Liver (tissue), 9 donors: ENCODE results near the gene ACAD8. TPM values are rescaled to one million over a fixed set of nuclear protein-coding genes. Genes with fewer than 3 reads are reported as not detected.
A peak's percentile ranks its signal among the peaks of the same experiment; 100 is the strongest.

Source experiments
- DNase-seq: peaks from one replicate; pipeline ENCODE4 v3.0.0-alpha.2; 2017; ENCODE audit warnings: low spot score
- H3K27ac ChIP-seq, 2 donors: one replicate each; pipeline ENCODE4 v1.7.0; 2013; ENCODE audit warnings: inconsistent platforms in 2 of 2, low read length in 2 of 2, control low read depth in 1 of 2, low read depth in 1 of 2, mild to moderate bottlenecking in 1 of 2
- H3K27me3 ChIP-seq, 4 donors: one replicate each; pipeline versions ENCODE4 v1.6.1 to v1.7.0; 2013; ENCODE audit warnings: low read length in 3 of 4, inconsistent platforms in 1 of 4, mild to moderate bottlenecking in 1 of 4, moderate library complexity in 1 of 4; ENCODE audit not compliant: control insufficient read depth in 4 of 4, insufficient read depth in 4 of 4
- H3K36me3 ChIP-seq, 4 donors: one replicate each; pipeline versions ENCODE4 v1.6.1 to v1.7.0; 2013; ENCODE audit warnings: low read length in 3 of 4, mild to moderate bottlenecking in 3 of 4, low read depth in 1 of 4, moderate library complexity in 1 of 4; ENCODE audit not compliant: control insufficient read depth in 4 of 4, insufficient read depth in 3 of 4
- H3K4me1 ChIP-seq, 4 donors: one replicate each; pipeline versions ENCODE4 v1.6.1 to v1.7.0; 2013; ENCODE audit warnings: low read length in 3 of 4, mild to moderate bottlenecking in 3 of 4, moderate library complexity in 1 of 4; ENCODE audit not compliant: control insufficient read depth in 4 of 4, insufficient read depth in 4 of 4
- H3K4me3 ChIP-seq, 3 donors: one replicate each; pipeline versions ENCODE4 v1.6.1 to v1.7.0; 2013; ENCODE audit warnings: low read length in 3 of 3, control low read depth in 1 of 3, low read depth in 1 of 3, mild to moderate bottlenecking in 1 of 3
- H3K9ac ChIP-seq, 2 donors: one replicate each; pipeline ENCODE4 v1.7.0; 2013; ENCODE audit warnings: low read length in 2 of 2, mild to moderate bottlenecking in 2 of 2, moderate library complexity in 2 of 2, control low read depth in 1 of 2, low read depth in 1 of 2
- H3K9me3 ChIP-seq, 4 donors: one replicate each; pipeline versions ENCODE4 v1.6.1 to v1.7.0; 2013; ENCODE audit warnings: low read length in 3 of 4; ENCODE audit not compliant: control insufficient read depth in 4 of 4
- ATF3 ChIP-seq: IDR thresholded peaks from 2 replicates; pipeline ENCODE4 v1.6.1; 2016; ENCODE audit warnings: antibody characterized with exemption
- EGR1 ChIP-seq, 2 donors: IDR thresholded peaks; 2 replicates each; pipeline ENCODE4 v1.6.1; 2016 to 2018; ENCODE audit warnings: antibody characterized with exemption in 2 of 2, low read depth in 2 of 2
- FOXA1 ChIP-seq: IDR thresholded peaks from 2 replicates; pipeline ENCODE4 v1.6.1; 2016; ENCODE audit warnings: antibody characterized with exemption
- FOXA2 ChIP-seq: IDR thresholded peaks from 2 replicates; pipeline ENCODE4 v1.6.1; 2016; ENCODE audit warnings: antibody characterized with exemption
- GABPA ChIP-seq, 2 donors: IDR thresholded peaks in 1 of 2; conservative IDR thresholded peaks in 1 of 2; 2 replicates each; pipeline ENCODE4 v1.6.1; 2016; ENCODE audit warnings: antibody characterized with exemption in 2 of 2, mild to moderate bottlenecking in 1 of 2, moderate library complexity in 1 of 2
- HNF4A ChIP-seq, 2 donors: conservative IDR thresholded peaks; 2 replicates each; pipeline ENCODE4 v1.6.1; 2016; ENCODE audit warnings: antibody characterized with exemption in 2 of 2, mild to moderate bottlenecking in 2 of 2
- HNF4G ChIP-seq: IDR thresholded peaks from 2 replicates; pipeline ENCODE4 v1.6.1; 2016; ENCODE audit warnings: antibody characterized with exemption
- JUND ChIP-seq, 2 donors: IDR thresholded peaks; 2 replicates each; pipeline ENCODE4 v1.6.1; 2016; ENCODE audit warnings: antibody characterized with exemption in 2 of 2
- NR2F2 ChIP-seq: IDR thresholded peaks from 2 replicates; pipeline ENCODE4 v1.6.1; 2016; ENCODE audit warnings: antibody characterized with exemption
- RAD21 ChIP-seq, 2 donors: IDR thresholded peaks; 2 replicates each; pipeline ENCODE4 v1.6.1; 2016; ENCODE audit warnings: antibody characterized with exemption in 2 of 2, mild to moderate bottlenecking in 2 of 2
- REST ChIP-seq: IDR thresholded peaks from 2 replicates; pipeline ENCODE4 v1.6.1; 2016; ENCODE audit warnings: antibody characterized with exemption, mild to moderate bottlenecking
- RXRA ChIP-seq, 2 donors: IDR thresholded peaks; 2 replicates each; pipeline ENCODE4 v1.6.1; 2017 to 2018; ENCODE audit warnings: antibody characterized with exemption in 2 of 2, mild to moderate bottlenecking in 1 of 2
- TAF1 ChIP-seq: conservative IDR thresholded peaks from 2 replicates; pipeline ENCODE4 v1.6.1; 2016; ENCODE audit warnings: antibody characterized with exemption, mild to moderate bottlenecking
- YY1 ChIP-seq: IDR thresholded peaks from 2 replicates; pipeline ENCODE4 v1.6.1; 2016; ENCODE audit warnings: antibody characterized with exemption, mild to moderate bottlenecking
- ZBTB33 ChIP-seq: IDR thresholded peaks from 2 replicates; pipeline ENCODE4 v1.6.1; 2016; ENCODE audit warnings: antibody characterized with exemption
- WGBS: extraction: QIAGEN DNeasy Blood & Tissue Kit; methylation state at CpG from one replicate; pipeline ENCODE4 v1.1.7; 2013; 5-methylcytosine and 5-hydroxymethylcytosine counted together
- polyA plus RNA-seq, 2 donors: library from polyadenylated mRNA; stranded (reverse) in 1 of 2; unstranded in 1 of 2; fragments of 200-250 nt in 1 of 2; fragments of >200 nt in 1 of 2; fragmentation: Nextera tagmentation in 1 of 2; extraction: Ambion mirVana in 1 of 2; gene quantifications; one replicate each; pipeline versions ENCODE4 v1.2.1 to v1.2.3, GENCODE V29; 2013 to 2015
- total RNA-seq, 2 donors: library from RNA; depleted of rRNA; stranded (reverse); fragments of >200 nt; gene quantifications; one replicate each; pipeline ENCODE4 v1.2.3, GENCODE V29; 2014
- TF ChIP-seq, protein P1 (sequence below): fragments of 150-350 bp; IDR thresholded peaks from 2 replicates; pipeline ENCODE4 v1.5.1; 2017; ENCODE audit warnings: improper control_type of control experiment, low read depth, low read length; ENCODE audit not compliant: missing input control
- TF ChIP-seq, protein P2 (sequence below): IDR thresholded peaks from 2 replicates; pipeline ENCODE4 v1.6.1; 2016; ENCODE audit warnings: antibody characterized with exemption
- donor health status: healthy.
- donor health status: healthy.
- donor health status: healthy.
- donor health status: healthy.
- donor health status: healthy.

The ACAD8 gene
- total and polyA plus RNA-seq, 4 donors: 14.1 to 32.2 (median 27.1) TPM

DNA sequence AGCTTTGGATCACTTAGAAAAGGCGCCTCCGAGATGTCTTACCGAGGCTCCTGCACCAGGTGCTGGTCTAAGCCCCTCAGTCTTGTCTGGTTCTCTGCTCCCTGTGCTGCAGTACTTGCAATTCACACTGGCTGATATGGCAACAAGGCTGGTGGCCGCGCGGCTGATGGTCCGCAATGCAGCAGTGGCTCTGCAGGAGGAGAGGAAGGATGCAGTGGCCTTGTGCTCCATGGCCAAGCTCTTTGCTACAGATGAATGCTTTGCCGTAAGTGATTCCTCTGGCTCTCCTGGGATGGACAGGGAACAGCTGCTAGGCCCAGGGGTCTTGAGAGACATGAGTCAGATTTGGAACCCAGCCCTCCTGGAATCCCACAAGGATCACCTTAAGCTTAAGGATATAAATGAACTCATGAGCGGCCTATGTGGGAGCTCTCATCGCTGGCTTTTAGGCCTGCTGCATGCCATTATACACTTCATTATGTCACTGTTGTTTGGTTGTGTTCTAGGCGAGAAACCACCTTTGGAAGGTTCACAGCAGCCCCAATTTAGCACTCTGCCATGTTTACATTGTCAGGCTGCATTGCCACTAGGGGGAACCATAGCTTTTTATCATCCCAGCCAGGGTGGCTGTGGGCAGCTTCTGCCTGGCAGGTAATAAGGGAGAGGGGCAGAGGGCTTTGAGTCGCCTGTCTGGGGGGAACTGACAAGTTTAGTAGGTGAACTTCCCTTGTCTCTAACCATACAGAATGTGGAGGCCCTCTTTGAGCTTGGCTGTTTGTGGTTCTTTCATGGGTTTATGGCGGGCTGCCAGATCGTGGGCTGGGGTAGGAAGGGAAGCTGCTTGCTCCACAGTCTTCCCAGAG is 8.5 kb downstream of the ACAD8 start:
- no peak overlapping the region for H3K9ac ChIP-seq
- no peak for DNase-seq
- TF ChIP-seq FOXA2: peak; percentile 89
- peak; percentile 70 to 81 for TF ChIP-seq RAD21 (IDR thresholded peaks at IDR 0.05)
- TF ChIP-seq, protein P1, sequence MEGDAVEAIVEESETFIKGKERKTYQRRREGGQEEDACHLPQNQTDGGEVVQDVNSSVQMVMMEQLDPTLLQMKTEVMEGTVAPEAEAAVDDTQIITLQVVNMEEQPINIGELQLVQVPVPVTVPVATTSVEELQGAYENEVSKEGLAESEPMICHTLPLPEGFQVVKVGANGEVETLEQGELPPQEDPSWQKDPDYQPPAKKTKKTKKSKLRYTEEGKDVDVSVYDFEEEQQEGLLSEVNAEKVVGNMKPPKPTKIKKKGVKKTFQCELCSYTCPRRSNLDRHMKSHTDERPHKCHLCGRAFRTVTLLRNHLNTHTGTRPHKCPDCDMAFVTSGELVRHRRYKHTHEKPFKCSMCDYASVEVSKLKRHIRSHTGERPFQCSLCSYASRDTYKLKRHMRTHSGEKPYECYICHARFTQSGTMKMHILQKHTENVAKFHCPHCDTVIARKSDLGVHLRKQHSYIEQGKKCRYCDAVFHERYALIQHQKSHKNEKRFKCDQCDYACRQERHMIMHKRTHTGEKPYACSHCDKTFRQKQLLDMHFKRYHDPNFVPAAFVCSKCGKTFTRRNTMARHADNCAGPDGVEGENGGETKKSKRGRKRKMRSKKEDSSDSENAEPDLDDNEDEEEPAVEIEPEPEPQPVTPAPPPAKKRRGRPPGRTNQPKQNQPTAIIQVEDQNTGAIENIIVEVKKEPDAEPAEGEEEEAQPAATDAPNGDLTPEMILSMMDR: peak; percentile 52
- TF ChIP-seq HNF4G: no peak
- TF ChIP-seq, protein P2, sequence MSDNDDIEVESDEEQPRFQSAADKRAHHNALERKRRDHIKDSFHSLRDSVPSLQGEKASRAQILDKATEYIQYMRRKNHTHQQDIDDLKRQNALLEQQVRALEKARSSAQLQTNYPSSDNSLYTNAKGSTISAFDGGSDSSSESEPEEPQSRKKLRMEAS: no peak
- TF ChIP-seq FOXA1: peak; percentile 75
- TF ChIP-seq JUND (IDR thresholded peaks at IDR 0.05): no peak
- no peak for TF ChIP-seq HNF4A (conservative IDR thresholded peaks at IDR 0.05)
- WGBS: 92% methylated on average over 14 of the region's 14 CpGs
- peaks cover 6 to 51% (median 30%) of the 10 kb centered on the region in 4 donors for H3K36me3 ChIP-seq
- no peaks in the 10 kb centered on the region for H3K27me3 ChIP-seq
- H3K4me3 ChIP-seq: no peak overlapping the region
- no peaks in the 10 kb centered on the region for H3K4me1 ChIP-seq
- no peak overlapping the region for H3K27ac ChIP-seq
- no peaks in the 10 kb centered on the region for H3K9me3 ChIP-seq

GRCh38 chr11:134264966-134265764 is 11.8 kb downstream of the ACAD8 start:
- no peak for TF ChIP-seq ZBTB33
- no peak for TF ChIP-seq EGR1 (IDR thresholded peaks at IDR 0.05; ENCODE audit: low read depth in 2 of 2)
- no peak for TF ChIP-seq JUND (IDR thresholded peaks at IDR 0.05)
- TF ChIP-seq RXRA (IDR thresholded peaks at IDR 0.05): no peak
- no peak for TF ChIP-seq REST
- TF ChIP-seq NR2F2: no peak
- no peak for TF ChIP-seq TAF1
- no peak for TF ChIP-seq HNF4G
- TF ChIP-seq FOXA2: no peak
- TF ChIP-seq ATF3: no peak
- TF ChIP-seq, protein P2: no peak
- no peak for TF ChIP-seq RAD21 (IDR thresholded peaks at IDR 0.05)
- TF ChIP-seq YY1: no peak
- TF ChIP-seq, protein P1: no peak
- TF ChIP-seq GABPA (IDR thresholded peaks at IDR 0.05 in 1 of 2, conservative IDR thresholded peaks at IDR 0.05 in 1 of 2): no peak
- WGBS: 95% methylated on average over 7 of the region's 7 CpGs
- Histone ChIP-seq H3K36me3 (peaks cover 4 to 31% (median 16%) of the 10 kb centered on the region in 4 donors), H3K9ac (no peak overlapping the region), H3K4me3 (no peak overlapping the region), H3K9me3 (no peaks in the 10 kb centered on the region), H3K27ac (no peak overlapping the region), H3K4me1 (no peaks in the 10 kb centered on the region), H3K27me3 (no peaks in the 10 kb centered on the region)
- DNase-seq: no peak
